ENCODE measurements around the gene CCDC169. TPM values are rescaled to one million over a fixed set of nuclear protein-coding genes. Genes with fewer than 3 reads are reported as not detected.

Gene CCDC169
- total RNA-seq, 4 donors from 2014 or later, result 0.48 to 0.55 TPM; not detected in 2

DNA sequence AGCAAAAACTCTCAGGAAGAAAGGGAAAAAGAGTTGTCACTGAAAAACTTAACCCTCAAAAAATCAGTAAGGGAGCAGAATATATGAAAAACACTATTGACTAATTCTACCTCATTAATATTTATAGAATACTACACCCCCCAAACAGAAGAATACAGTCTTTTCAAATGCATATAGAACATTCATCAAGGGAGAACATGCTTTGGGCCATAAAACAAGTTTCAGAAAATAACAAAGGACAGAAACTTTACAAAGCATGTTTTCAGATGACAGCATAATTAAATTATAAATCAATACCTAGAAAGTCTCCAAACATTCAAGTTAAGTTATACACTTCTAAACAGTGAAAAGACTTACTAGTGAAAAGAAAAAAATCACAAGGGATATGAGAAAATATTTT lies 113.7 kb downstream of the CCDC169 start:
- no peak overlapping the region for H3K4me3 ChIP-seq
- intact Hi-C loops (cut with DNase I; ENCODE audit: low total_unique reads) (no loop called here), in situ Hi-C loops (cut with MboI; ENCODE audit: low pct_ligation_motif_present in 1 of 4, low pct_unique_long_range_greater_than_20kb in 1 of 4, low sequenced_read_pairs in 3 of 4) (no loop called here)
- no peaks in the 10 kb centered on the region for H3K36me3 ChIP-seq
- H3K4me1 ChIP-seq, result no peaks in the 10 kb centered on the region
- H3K27me3 ChIP-seq, result no peaks in the 10 kb centered on the region
- H3K9me3 ChIP-seq, result no peaks in the 10 kb centered on the region
- TF ChIP-seq POLR2AphosphoS5 (IDR thresholded peaks at IDR 0.05) (no peak), POLR2A (IDR thresholded peaks at IDR 0.05) (no peak), EP300 (IDR thresholded peaks at IDR 0.05; ENCODE audit: low read depth) (no peak), CTCF (IDR thresholded peaks at IDR 0.05) (no peak)
- DNase-seq, result no peak
- no peak overlapping the region for H3K27ac ChIP-seq

Small RNAs within 50 kb of the gene (small RNA-seq; reads per million reads assigned to genes)
- gene RNU6-71P, result 0 reads per million in 4 donors

Other genes starting within 250 kb of the CCDC169 start
- gene DCLK1, start 166.4 kb downstream of the CCDC169 start, total RNA-seq, result 10 to 100 TPM in 1 of 4 donors, 1 to 10 TPM in 3; 1.1 to 10.8 (median 6.7) TPM
- under 1 TPM in 1 of 4 donors, not detected in 3; 0.27 TPM for gene SOHLH2, start 83.3 kb downstream of the CCDC169 start, total RNA-seq
- gene SPART, start 48.6 kb upstream of the CCDC169 start, total RNA-seq, result 10 to 100 TPM; 14.1 to 27.6 (median 18.2) TPM
- gene CCNA1, start 134.7 kb upstream of the CCDC169 start, total RNA-seq, result not detected